AG08396 (cell line): Measurements from ENCODE around the gene MACF1.
A peak's percentile ranks its signal among the peaks of the same experiment; 100 is the strongest.
"Not testable (repeated sequence)": the region's sequence is repeated elsewhere in the genome, so short reads cannot be mapped to it uniquely, and the experiment has no call there.

Experiments used
- DNase-seq: peaks from one replicate; pipeline ENCODE4 v3.0.0; 2012; ENCODE audit warnings: low spot score, mixed read lengths

MACF1 gene

DNA sequence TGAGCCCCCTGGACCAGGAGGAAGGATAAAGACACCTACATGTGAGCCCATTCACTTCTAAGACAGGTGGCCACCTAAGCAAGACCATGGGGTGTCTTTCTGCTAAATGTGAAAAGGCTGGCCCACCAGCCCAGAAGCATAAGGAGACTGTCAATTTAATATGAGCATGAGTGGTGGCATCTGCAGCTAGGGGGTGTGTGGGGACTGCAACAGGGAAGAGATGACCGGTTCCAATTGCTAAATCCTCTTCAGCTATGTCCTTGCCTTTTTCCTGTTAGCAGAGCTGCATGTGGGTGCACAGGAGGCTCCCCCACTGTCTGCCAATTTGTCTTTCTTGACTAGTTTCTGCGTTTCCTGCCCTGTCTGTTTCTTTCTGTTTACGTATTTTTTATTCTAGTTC, 264.7 kb downstream of the MACF1 start:
- DNase-seq, result no peak

DNA sequence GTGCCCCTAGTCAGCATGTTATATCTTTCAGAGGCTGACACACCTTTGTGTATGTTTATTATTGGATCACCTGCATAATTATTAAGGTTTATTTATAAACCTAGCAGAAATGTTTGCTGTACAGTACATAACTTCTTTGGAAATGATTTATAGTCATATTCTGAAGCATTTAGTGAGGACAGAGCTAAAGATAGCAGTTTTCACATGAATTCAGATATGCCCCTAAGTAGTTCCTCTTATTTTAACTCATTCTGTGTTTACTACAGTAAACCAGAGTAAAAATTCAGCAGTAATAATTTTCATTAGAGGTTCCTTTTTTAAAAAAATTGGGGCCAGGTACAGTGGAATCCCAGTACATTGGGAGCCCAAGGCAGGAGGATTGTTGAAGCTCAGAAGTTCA, 265.5 kb downstream of the MACF1 start:
- DNase-seq, result no peak

DNA sequence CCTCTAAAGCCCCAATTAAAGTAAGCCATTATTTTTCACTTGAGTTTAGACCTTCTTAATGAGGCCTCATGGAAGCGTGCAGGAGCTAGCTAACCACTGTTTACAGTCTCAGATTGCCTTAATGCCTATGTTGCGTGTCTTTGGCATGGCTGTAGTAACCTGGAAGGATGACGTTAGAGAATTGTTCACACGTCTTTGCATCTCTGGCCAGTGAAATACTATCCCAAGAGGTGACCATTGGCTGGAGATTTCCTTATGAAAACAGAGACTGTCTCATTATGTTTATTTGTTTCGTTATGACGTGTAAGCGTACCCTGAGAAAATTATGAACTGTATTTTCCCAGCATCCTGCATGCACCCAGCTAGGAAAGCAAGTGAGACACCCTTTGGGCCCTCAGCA, 268.3 kb downstream of the MACF1 start:
- no peak for DNase-seq

DNA sequence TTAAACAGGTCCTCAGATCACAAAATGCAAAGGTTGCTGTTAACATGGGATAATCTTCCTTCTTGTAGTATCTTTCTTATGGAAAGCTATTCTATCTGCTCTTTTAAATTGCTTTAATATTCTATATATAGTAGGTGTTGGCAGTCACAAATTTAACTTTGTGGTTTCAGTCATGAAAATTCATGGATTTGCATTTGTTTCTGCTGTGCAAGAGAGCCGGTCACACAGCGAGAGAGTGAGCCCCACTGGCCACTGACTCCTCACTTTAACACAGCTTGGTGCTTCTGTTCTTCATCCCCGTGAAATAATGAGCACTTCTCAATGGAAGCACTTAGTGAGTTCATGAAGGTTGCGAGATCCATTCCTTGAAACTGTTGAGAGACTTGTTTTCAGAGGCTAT, 268.8 kb downstream of the MACF1 start:
- DNase-seq, result no peak

DNA sequence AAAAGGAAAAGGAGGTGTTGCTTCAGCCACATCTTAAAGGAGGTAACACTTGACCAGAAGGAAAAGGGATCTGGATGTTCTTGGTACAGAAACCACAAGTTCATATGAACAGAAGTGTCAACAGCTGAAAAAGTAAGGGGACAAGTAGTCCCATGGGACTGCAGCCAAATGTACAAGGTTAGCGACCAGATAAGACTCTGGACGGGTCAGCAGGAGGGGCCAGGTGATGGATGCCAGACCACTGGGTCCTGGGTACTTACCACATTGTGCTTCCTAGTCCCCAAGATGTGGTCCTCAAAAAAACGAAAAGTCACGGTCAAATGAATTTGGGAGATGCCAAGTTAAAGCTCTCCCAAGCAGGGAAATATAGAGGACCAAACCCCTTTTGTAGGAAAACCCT, 270.3 kb downstream of the MACF1 start:
- no peak for DNase-seq

DNA sequence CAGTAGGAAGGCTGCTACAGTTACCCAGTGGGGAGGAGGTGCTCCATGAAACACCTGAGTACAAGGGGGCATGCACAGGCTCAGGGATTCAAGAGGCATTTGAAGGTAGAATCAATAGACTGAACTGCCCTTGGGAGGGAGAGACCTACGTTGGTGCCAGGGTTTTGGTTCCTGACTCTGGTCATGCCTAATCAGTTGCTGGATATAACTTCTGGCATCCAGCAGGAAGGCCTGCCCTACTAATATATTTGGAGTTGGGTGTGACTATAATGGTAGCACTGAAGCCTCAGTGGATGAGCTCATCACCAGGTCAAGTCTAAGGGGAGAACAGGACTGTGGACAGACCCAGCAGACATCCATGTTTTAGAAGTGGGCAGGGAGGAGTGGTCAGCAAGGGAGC, 271.1 kb downstream of the MACF1 start:
- not testable (repeated sequence) for DNase-seq

DNA sequence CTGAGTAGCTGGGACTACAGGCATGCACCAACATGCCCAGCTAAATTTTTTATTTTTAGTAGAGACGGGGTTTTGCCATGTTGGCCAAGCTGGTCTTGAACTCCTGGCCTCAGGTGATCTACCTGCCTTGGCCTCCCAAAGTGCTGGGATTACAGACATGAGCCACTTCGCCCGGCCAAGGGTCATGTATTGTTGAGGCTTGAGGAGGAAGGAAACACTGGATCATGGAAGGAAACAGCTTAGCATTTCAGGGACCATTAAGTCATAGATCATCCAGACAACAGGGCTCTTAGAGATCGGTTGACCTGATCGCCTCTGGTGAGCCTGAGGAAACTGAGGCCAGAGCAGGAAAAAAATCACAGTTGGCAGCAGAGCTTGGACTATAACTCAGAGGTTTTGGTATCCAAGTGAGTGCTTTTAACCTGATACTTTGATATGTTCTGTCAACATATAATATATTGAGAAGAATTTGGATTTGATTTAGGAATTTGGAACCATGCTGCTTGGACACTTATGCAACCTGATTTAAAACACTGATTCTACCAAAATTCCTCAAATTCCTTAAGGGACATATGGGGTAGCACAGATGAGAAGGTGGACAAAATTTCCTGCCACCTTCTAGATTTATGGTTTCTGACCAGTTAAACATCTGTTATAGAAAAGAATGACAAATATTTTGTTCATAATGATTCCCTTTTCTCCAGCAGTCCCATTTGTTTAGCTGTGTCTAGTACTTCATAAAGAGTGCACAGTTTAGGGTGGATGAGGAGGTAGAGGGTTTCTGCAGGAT, 273.8 kb downstream of the MACF1 start:
- DNase-seq, result no peak

DNA sequence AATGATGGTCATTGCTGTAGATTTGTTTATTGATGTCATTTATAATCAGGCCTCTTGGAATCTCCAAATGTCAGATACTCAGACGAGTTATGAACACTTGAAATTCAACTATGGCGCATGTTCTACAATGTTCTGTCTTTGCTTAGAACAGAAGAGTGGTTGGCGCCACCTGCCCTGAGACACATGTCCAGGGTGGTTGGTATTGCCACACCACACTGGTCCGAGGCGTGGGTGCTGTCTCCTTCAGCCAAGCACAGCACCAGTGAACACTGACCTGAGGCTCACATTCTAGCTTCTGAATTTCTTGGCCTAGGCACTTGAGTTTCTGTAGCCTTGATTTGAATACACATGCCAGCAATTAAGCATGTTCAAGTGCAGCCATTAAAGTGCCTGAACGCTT, 276.8 kb downstream of the MACF1 start:
- DNase-seq, result no peak

DNA sequence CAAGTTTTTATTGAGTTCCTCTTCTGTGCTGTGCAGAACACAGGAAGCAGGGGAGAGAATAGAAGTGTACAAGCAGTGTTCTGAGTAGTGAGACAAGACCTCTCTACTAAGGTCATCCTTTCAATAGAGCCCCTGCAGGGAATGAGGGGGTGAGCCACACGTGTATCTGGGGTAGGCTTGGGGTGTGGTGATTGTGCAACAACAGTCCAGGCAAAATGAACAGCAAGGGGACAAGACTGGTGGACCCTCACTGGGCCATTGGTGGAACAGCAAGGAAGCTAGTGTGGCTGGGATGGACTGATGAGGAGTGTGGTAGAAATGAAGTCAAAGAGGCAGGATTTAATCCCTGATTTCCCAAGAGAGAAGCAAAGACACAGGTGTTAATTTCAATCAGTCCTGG, 278.8 kb downstream of the MACF1 start:
- no peak for DNase-seq

DNA sequence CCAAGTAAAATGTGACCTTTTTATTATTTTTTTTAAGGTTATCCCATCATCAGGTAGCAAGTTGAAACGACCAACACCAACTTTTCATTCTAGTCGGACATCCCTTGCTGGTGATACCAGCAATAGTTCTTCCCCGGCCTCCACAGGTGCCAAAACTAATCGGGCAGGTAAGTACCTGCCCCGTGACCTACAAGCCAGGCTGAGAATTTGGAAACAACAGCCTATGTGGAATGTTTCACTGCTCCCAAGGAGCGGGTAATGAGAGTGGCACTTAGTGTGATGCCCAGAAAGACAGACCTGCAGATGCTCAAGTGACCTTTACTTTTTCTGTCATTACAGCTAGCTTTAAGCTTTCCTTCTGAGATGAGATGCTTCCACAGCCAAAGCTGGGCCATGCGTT, 280.1 kb downstream of the MACF1 start:
- no peak for DNase-seq

DNA sequence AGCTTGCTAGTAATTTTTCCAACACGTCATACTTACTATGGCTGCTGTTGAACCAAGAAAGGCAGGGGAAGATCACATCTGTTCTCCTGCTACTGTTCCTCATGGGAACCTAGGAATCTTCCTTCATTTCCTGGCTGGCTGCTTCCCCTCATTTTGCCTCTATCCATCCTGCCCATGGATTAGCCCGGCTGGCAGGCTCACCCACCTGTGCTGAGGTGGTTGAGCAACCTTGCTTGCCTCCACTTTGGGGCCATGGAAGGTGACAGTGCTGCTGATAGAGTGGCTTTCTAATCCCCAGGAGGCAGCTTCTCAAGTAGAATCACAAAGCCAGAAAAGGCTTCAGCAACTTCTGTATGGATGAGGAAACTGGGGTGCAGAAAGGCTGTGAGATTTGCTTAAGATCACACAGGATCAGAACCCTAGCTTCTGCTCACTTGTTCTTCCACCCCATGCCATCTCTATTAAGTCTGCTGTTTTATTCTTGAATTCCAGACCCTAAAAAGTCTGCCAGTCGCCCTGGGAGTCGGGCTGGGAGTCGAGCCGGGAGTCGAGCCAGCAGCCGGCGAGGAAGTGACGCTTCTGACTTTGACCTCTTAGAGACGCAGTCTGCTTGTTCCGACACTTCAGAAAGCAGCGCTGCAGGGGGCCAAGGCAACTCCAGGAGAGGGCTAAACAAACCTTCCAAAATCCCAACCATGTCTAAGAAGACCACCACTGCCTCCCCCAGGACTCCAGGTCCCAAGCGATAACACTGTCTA, 280.7 kb downstream of the MACF1 start:
- DNase-seq, result no peak

DNA sequence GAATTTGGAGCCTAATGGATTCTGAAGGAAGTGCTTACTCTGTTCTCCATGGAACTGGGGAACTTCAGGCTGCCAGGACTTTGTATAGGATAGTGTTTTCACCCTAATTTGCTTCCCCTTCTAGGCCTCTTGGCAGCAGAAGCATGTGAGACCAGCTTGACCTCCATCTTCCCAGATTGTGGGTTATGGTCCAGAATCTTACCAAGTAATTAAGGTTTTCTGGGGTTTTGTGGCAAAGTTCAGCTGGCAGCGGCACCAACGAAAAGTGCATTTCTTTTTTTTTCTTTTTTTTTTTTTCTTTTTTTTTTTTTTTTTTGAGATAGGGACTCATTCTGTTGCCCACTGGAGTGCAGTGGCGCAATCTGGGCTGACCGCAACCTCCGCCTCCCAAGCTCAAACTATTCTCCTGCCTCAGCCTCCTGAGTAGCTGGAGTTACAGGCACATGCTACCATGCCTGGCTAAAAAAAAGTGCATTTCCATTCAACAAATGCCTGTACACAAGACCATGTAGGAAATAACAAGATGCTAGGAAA, 283.6 kb downstream of the MACF1 start:
- DNase-seq, result no peak

DNA sequence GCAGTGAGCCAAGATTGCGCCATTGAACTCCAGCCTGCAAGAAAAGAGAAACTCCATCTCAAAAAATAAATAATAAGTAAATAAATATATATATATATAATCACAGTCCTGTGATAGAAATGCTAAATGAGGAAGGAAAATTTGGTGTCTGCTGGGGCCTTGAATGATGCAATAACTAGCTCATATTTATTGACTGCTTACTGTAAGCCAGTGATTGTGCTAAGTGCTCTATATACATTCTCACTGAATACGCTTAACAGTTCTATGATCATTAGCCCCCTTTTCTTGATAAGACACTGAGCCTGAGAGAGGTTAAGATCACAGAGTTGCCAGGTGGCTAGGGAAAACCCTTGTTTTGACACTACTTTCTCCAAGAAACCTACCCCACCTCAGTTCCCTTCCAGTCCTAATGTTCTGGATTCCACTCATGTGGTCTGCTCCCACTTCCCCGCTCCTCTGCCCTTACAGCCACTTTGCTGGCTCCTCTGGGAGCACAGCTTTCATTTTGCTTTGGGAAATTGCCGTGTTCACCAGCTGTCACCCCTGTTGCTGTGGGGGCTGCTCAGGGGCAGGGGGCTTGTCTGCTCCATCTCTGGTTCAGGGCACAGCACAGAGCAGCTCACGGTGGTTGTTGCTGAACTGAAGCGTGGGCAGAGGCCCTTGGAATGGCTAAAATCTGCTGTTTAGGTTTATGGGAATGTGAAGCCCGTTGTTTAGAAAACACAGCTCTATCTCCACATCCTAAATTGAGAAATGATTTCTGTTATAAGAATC, 284.5 kb downstream of the MACF1 start:
- DNase-seq, result no peak

DNA sequence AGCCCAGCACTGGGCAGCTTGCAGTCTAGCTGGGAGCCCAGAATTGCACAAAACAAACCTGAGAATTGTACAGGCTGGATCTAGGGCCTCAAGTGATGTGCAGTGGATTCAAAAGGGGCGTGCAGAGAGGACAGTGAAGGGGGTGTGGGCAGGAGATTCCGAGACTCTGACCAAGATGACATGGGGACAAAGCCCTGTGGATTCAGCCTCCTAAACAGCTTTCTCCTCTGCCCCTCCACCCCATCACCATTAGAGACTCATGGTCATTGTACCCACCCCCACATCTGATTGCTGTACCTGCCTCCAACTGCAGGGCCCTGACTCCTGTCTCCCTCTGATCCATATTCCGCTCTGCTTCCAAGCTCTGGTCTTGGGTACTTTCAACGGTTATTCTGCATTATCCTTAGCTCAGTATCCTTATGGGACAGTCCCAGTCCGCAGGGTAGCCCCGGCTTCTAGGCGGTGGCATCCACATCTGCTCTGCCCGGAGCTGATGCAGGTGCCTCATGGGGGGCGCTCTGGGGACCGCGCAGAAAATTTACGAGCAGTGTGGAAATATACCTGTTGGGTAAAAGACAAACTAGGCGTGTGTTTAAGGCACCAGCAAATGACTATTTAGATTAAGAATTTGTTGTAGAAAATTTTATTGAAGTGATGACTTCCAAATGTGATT, 285.2 kb downstream of the MACF1 start:
- DNase-seq, result no peak

DNA sequence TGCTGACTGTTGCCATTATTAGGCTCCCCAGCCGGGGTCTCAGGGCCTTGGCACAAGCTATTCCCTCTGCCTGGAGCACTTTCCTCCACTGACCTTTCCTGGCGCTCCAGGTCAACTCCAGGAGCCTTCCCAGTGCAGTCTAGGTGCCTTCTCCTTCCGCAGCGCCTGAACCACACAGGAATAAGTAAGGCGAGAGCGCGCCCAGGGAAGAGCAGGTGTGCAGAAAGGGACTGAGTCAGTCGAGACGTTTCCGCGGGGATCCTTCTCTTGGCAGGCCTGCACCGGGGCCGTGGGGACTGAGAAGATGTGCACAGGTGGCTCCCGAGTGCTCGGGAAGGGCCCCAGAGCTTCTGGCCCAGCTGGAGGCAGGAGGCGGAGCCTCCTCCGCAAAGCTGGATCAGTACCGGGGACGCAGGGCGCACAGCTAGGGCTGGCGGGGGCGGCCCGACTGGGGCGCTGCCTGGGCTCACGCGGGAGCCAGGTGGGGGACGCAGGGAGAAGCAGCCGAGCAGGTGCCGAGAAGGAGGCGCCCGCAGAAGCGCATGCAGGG, 286.2 kb downstream of the MACF1 start:
- no peak for DNase-seq

DNA sequence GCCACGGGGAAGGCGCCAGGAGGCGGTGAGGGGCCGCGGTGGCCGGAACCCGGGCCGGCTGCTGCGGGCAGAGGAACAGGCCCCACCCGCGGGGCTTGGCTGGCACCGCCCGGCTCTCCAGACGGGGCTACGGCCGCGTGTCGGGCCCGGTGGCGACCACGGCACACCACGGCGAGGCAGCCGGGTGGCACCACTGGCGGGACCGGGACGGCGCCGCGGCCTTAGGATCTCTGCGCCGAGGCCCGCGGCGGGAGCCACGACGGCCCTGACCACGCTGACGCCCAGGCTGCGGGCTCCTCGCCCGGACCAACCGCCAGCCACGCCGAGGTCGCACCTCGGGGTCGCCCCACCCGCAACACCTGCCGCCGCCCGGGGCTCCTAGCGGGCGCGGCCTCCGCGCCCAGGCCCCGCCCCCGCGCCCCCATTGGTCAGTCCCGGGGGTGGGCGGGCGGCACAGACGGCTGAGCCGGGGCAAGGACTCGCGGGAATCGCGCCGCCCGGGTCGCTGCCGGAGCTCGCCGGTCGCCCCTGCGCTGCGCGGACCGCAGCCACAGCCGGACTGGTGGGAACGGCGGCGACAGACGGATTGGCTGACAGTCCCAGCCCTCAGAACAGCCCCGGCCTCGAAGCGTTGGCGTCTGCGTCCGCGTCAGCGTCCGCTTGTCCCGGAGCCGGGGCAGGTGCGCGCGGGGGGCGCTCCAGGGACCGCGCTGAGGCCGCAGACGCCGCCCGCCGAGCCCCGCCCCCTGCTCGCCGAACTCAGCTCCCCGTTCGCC, 286.8 kb downstream of the MACF1 start, which contains the start of gene BMP8A:
TSS of gene BMP8A (plus strand) at position 491 of the 776 bp plus-strand sequence. CDS start 356 bp downstream, outside the sequence.
- DNase-seq, result peak; percentile 81

DNA sequence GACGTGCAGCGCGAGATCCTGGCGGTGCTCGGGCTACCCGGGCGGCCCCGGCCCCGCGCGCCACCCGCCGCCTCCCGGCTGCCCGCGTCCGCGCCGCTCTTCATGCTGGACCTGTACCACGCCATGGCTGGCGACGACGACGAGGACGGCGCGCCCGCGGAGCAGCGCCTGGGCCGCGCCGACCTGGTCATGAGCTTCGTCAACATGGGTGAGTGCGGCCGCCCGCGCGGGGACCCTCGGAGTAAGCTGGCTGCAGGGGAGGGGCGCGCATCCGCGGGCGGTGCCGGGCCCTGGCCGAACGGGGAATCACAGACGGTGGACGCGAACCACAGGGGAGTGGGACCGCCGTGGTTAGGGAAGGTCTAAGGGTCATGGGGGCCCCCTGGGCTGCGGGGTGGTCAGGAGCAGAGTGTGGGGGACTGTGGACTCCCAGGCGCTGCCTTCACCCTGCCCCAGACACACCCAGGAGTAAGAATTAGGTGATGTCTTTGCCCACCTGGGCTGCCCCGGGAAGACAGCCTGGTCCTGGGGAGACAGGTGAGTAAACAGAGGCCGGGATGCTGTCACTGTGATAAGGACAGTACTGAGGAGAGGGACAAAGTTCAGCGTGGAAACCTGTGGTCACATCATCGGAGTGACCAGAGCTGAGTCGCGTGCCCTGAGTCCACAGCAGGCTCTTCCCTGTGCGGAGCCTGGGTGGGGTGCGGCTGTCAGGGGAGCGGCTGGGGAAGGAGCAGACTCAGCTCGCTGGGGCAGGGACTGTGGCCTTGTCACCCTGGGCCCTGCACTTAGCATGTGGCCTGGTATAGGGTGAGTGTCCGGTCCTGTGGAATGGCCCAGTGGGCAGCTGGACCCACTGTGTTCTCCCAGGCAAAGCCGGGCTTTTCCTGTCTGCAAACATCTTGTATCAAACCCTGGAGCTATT, 287.9 kb downstream of the MACF1 start:
- DNase-seq, result not testable (repeated sequence)

DNA sequence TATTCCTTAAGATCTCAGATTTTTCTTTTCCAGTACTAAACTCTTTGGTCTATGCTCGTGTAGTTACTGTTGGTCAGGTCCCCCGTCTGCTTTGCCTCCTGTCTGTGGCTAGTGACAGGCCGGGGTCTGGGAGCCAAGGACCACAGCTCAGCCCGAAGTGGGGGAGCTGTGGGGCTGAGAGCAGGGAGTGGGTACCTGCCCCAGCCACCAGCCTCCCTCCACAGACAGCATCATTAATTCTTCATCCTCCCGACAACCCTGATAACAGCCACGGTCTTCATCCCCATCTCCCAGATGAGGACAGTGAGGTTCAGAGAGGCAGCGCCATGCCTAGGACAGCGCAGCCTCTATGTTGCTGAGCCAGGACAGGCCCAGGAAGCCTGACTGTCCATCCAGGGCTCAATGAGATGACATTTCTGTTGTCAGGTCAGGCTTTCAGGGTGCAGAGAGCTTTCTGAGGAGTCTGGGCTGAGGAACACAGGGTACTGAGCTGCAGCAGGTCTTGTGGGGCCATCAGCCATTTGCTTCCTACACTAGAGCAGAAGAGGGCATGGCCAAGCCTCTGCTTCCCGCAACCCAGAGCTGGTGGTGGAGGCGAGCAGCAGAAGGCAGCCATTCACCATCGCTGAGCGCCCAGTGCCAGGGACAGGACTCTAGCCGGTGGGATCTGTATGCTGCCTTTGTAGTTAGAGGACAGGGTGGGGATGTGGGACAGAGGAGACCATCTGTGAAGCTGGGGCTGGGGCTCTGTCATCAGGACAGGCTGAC, 288.7 kb downstream of the MACF1 start:
- DNase-seq, result not testable (repeated sequence)
